Hepatocyte (in vitro differentiated cells): ENCODE data around the gene ZNF638. TPM values are rescaled to one million over a fixed set of nuclear protein-coding genes. Genes with fewer than 3 reads are reported as not detected.
"Not testable (repeated sequence)": the region's sequence is repeated elsewhere in the genome, so short reads cannot be mapped to it uniquely, and the experiment has no call there.

Source experiments
- DNase-seq: peaks from one replicate; pipeline ENCODE4 v3.0.0-alpha.2; 2016; ENCODE audit warnings: low spot score
- H2AFZ ChIP-seq: fragments of 200-600 bp; sonication (generic); 2 replicates; pipeline ENCODE4 v1.6.0; 2016; ENCODE audit warnings: antibody characterized with exemption, mild to moderate bottlenecking
- H3K27ac ChIP-seq: fragments of 200-600 bp; sonication (generic); 2 replicates; pipeline ENCODE4 v1.5.1; 2016; ENCODE audit warnings: mild to moderate bottlenecking
- H3K27me3 ChIP-seq: fragments of 200-600 bp; sonication (generic); 2 replicates; pipeline ENCODE4 v1.6.1; 2016
- H3K36me3 ChIP-seq: fragments of 200-600 bp; sonication (generic); replicated peaks from 2 replicates; pipeline ENCODE4 v1.5.1; 2016; ENCODE audit warnings: low read depth; ENCODE audit not compliant: insufficient read depth
- H3K4me1 ChIP-seq: fragments of 200-600 bp; sonication (generic); 2 replicates; pipeline ENCODE4 v1.5.1; 2016; ENCODE audit warnings: mild to moderate bottlenecking, moderate library complexity; ENCODE audit not compliant: insufficient read depth
- H3K4me2 ChIP-seq: fragments of 200-600 bp; sonication (generic); 2 replicates; pipeline ENCODE4 v1.6.0; 2016
- H3K4me3 ChIP-seq: fragments of 200-600 bp; sonication (generic); 2 replicates; pipeline ENCODE4 v1.5.1; 2016; ENCODE audit warnings: mild to moderate bottlenecking
- H3K79me2 ChIP-seq: fragments of 200-600 bp; sonication (generic); 2 replicates; pipeline ENCODE4 v1.6.0; 2017; ENCODE audit warnings: mild to moderate bottlenecking
- H3K9me2 ChIP-seq: fragments of 200-600 bp; sonication (generic); replicated peaks from 2 replicates; pipeline ENCODE4 v1.6.0; 2017; ENCODE audit warnings: mild to moderate bottlenecking; ENCODE audit not compliant: insufficient read depth
- H3K9me3 ChIP-seq: fragments of 200-600 bp; sonication (generic); 2 replicates; pipeline ENCODE4 v1.5.1; 2016; ENCODE audit warnings: low read depth, mild to moderate bottlenecking
- H4K20me1 ChIP-seq: fragments of 200-600 bp; sonication (generic); 2 replicates; pipeline ENCODE4 v1.6.0; 2016; ENCODE audit warnings: mild to moderate bottlenecking; ENCODE audit not compliant: insufficient read depth, poor library complexity, severe bottlenecking
- CTCF ChIP-seq: fragments of 200-600 bp; sonication (generic); IDR thresholded peaks from 2 replicates; pipeline ENCODE4 v1.5.1; 2016; ENCODE audit warnings: antibody characterized with exemption, mild to moderate bottlenecking; ENCODE audit not compliant: poor library complexity
- EZH2 ChIP-seq: fragments of 200-600 bp; sonication (generic); IDR thresholded peaks from 2 replicates; pipeline ENCODE4 v1.6.1; 2016; ENCODE audit warnings: antibody characterized with exemption, mild to moderate bottlenecking, borderline replicate concordance
- EZH2phosphoT487 ChIP-seq: fragments of 200-600 bp; sonication (generic); IDR thresholded peaks from one replicate; pipeline ENCODE4 v1.6.1; 2018; ENCODE audit warnings: antibody characterized with exemption, mild to moderate bottlenecking, low read depth, moderate library complexity; ENCODE audit not compliant: unreplicated experiment, severe bottlenecking
- WGBS: methylation state at CpG from one replicate; pipeline ENCODE4 v1.1.6; 2016; ENCODE audit warnings: low lambda C conversion rate; ENCODE audit errors: missing lambda C conversion rate; 5-methylcytosine and 5-hydroxymethylcytosine counted together
- polyA plus RNA-seq: library from polyadenylated mRNA; unstranded; fragments of >200 nt; fragmentation: Nextera tagmentation; extraction: Ambion mirVana; gene quantifications from 2 replicates; pipeline ENCODE4 v1.2.1, GENCODE V29; 2016
- total RNA-seq: library from RNA; depleted of rRNA; stranded (reverse); fragments of >200 nt; gene quantifications from 2 replicates; pipeline ENCODE4 v1.2.3, GENCODE V29; 2014

ZNF638 gene
- total and polyA plus RNA-seq, 2 experiments from 2014 or later: 41.2 to 141 TPM

- Histone ChIP-seq H3K4me2 (no peak overlapping the region), H3K27ac (no peak overlapping the region), H3K9me3 (no peaks in the 10 kb centered on the region), H3K27me3 (no peaks in the 10 kb centered on the region), H3K9me2 (no peaks in the 10 kb centered on the region), H3K4me1 (no peaks in the 10 kb centered on the region), H2AFZ (no peak overlapping the region), H3K4me3 (no peak overlapping the region), H3K36me3 (peaks cover 6% of the 10 kb centered on the region), H4K20me1 (no peaks in the 10 kb centered on the region), H3K79me2 (peaks cover 5% of the 10 kb centered on the region)
- no peak for DNase-seq
- TF ChIP-seq EZH2phosphoT487 (no peak), CTCF (no peak), EZH2 (no peak)
- 96% methylated on average over 3 of the region's 3 CpGs for WGBS
Observed at GRCh38 chr2:71428472-71429383, 97.1 kb downstream of the ZNF638 start.

- H3K9me2 ChIP-seq, H3K4me1 ChIP-seq, H4K20me1 ChIP-seq, DNase-seq, H3K27ac ChIP-seq, H3K79me2 ChIP-seq, H3K4me2 ChIP-seq, H2AFZ ChIP-seq, H3K4me3 ChIP-seq, H3K27me3 ChIP-seq, H3K36me3 ChIP-seq, H3K9me3 ChIP-seq: not testable (repeated sequence)
- WGBS: 62% methylated on average over 5 of the region's 5 CpGs
Observed at GRCh38 chr2:71445142-71445541, 113.6 kb downstream of the ZNF638 start.

- Histone ChIP-seq H3K9me2 (no peaks in the 10 kb centered on the region), H3K79me2 (no peaks in the 10 kb centered on the region), H4K20me1 (no peaks in the 10 kb centered on the region), H3K27ac (no peak overlapping the region), H3K4me3 (no peak overlapping the region), H3K9me3 (no peaks in the 10 kb centered on the region), H3K27me3 (no peaks in the 10 kb centered on the region), H3K36me3 (no peaks in the 10 kb centered on the region), H3K4me2 (no peak overlapping the region), H3K4me1 (no peaks in the 10 kb centered on the region), H2AFZ (no peak overlapping the region)
- DNase-seq: no peak
- 84% methylated on average over 1 of the region's 1 CpG for WGBS
- no peak for TF ChIP-seq EZH2phosphoT487
- TF ChIP-seq EZH2: no peak
- no peak for TF ChIP-seq CTCF
Observed at GRCh38 chr2:71446505-71446904, 114.9 kb downstream of the ZNF638 start.

- Histone ChIP-seq H3K79me2 (no peaks in the 10 kb centered on the region), H2AFZ (no peak overlapping the region), H3K4me1 (peaks cover 5% of the 10 kb centered on the region), H3K27me3 (peaks cover 26% of the 10 kb centered on the region), H3K27ac (no peak overlapping the region), H3K9me3 (no peaks in the 10 kb centered on the region), H3K4me3 (no peak overlapping the region), H3K9me2 (no peaks in the 10 kb centered on the region), H3K4me2 (no peak overlapping the region), H4K20me1 (no peaks in the 10 kb centered on the region), H3K36me3 (no peaks in the 10 kb centered on the region)
- TF ChIP-seq EZH2phosphoT487 (no peak), EZH2 (no peak), CTCF (no peak)
- 66% methylated on average over 3 of the region's 3 CpGs for WGBS
- DNase-seq: no peak
Observed at GRCh38 chr2:71449343-71449742, 117.8 kb downstream of the ZNF638 start.
